ENCODE measurements around the gene SH3BGRL3.

GRCh38 chr1:26277261-26277661, 2.6 kb upstream of the SH3BGRL3 start:
- TF ChIP-seq CTCF (conservative IDR thresholded peaks at IDR 0.05; ENCODE audit: low read depth in 2 of 2) (no peak), CREB1 (CRISPR knock-in tag; IDR thresholded peaks at IDR 0.05; ENCODE audit: low read depth) (no peak), POLR2AphosphoS5 (IDR thresholded peaks at IDR 0.05; ENCODE audit: low read depth) (no peak), ZNF331 (CRISPR knock-in tag; IDR thresholded peaks at IDR 0.05; ENCODE audit: low read depth) (no peak)

Data from GM23338 (cell line).